K562 (cell line): Measurements from ENCODE around the gene RPL10A. TPM values are rescaled to one million over a fixed set of nuclear protein-coding genes. Genes with fewer than 3 reads are reported as not detected.

Source experiments
- BRCA1 ChIP-seq, 2 experiments: fragments of 450-650 bp in 1 of 2; sonication (generic) in 1 of 2; formaldehyde crosslinking in 1 of 2; IDR thresholded peaks; 2 replicates each; pipeline versions ENCODE4 v1.5.0 to v1.6.1; 2017 to 2020; ENCODE audit warnings: mild to moderate bottlenecking in 1 of 2, missing genetic modification reagents in 1 of 2
- GTF2F1 ChIP-seq: IDR thresholded peaks from 2 replicates; pipeline ENCODE4 v1.6.1; 2011; ENCODE audit warnings: low read depth, low read length, improper control_type of control experiment
- HMBOX1 ChIP-seq: sonication (generic); IDR thresholded peaks from 2 replicates; pipeline ENCODE4 v1.6.1; 2016
- HMG20A ChIP-seq: fragments of 450-650 bp; formaldehyde crosslinking; conservative IDR thresholded peaks from 2 replicates; pipeline ENCODE4 v1.4.0; 2020; ENCODE audit warnings: mild to moderate bottlenecking, mixed read lengths
- KHSRP ChIP-seq: fragments of 450-650 bp; IDR thresholded peaks from 2 replicates; pipeline ENCODE4 v1.6.1; 2017
- MBD2 ChIP-seq: sonication (generic); IDR thresholded peaks from 2 replicates; pipeline ENCODE4 v1.6.1; 2016; ENCODE audit warnings: low read depth, borderline replicate concordance
- MYBL2 ChIP-seq, 2 experiments: fragments of 450-650 bp in 1 of 2; sonication (generic) in 1 of 2; formaldehyde crosslinking in 1 of 2; IDR thresholded peaks; 2 replicates each; pipeline versions ENCODE4 v1.6.1 to v1.8.1; 2017 to 2022; ENCODE audit warnings: borderline replicate concordance in 1 of 2, inconsistent platforms in 1 of 2, low read depth in 1 of 2, mild to moderate bottlenecking in 1 of 2, missing genetic modification reagents in 1 of 2, moderate library complexity in 1 of 2
- MYC ChIP-seq, 2 experiments: fragments of 250-450 bp in 1 of 2; sonication (Bioruptor Pico) in 1 of 2; IDR thresholded peaks; 2 replicates each; pipeline versions ENCODE4 v1.5.1 to v1.6.1; 2012 to 2021; ENCODE audit warnings: low read depth in 2 of 2, borderline replicate concordance in 1 of 2, improper control_type of control experiment in 1 of 2, low read length in 1 of 2, mild to moderate bottlenecking in 1 of 2, moderate library complexity in 1 of 2
- NFRKB ChIP-seq: fragments of 450-650 bp; IDR thresholded peaks from 2 replicates; pipeline ENCODE4 v1.6.1; 2016; ENCODE audit warnings: low read depth
- PHTF2 ChIP-seq: fragments of 250-450 bp; sonication (Bioruptor Pico); IDR thresholded peaks from 2 replicates; pipeline ENCODE4 v1.5.0; 2021; ENCODE audit warnings: mild to moderate bottlenecking
- POLR2AphosphoS5 ChIP-seq: IDR thresholded peaks from 2 replicates; pipeline ENCODE4 v1.6.1; 2011; ENCODE audit warnings: mild to moderate bottlenecking, low read depth, low read length, moderate library complexity; ENCODE audit not compliant: control insufficient read depth, insufficient read depth
- POLR2H ChIP-seq: IDR thresholded peaks from 2 replicates; pipeline ENCODE4 v1.6.1; 2016; ENCODE audit warnings: missing genetic modification characterization, low read depth, mild to moderate bottlenecking, control low read depth, missing compliant biosample characterization, moderate library complexity
- PTBP1 ChIP-seq: fragments of 200-400 bp; formaldehyde crosslinking; IDR thresholded peaks from 2 replicates; pipeline ENCODE4 v1.6.1; 2017; ENCODE audit warnings: low read depth, low read length
- SNRNP70 ChIP-seq: fragments of 200-400 bp; formaldehyde crosslinking; optimal IDR thresholded peaks from 2 replicates; pipeline ENCODE3; 2017; ENCODE audit warnings: low read depth, low read length
- TBL1XR1 ChIP-seq, 2 experiments: IDR thresholded peaks; 2 replicates each; pipeline ENCODE4 v1.6.1; 2012; ENCODE audit warnings: improper control_type of control experiment in 2 of 2, low read length in 2 of 2, mild to moderate bottlenecking in 1 of 2
- ZNF121 ChIP-seq: sonication (generic); formaldehyde crosslinking; conservative IDR thresholded peaks from 2 replicates; pipeline ENCODE4 v1.8.0; 2022; ENCODE audit warnings: missing genetic modification reagents
- ZNF3 ChIP-seq: fragments of 250-450 bp; sonication (Bioruptor Pico); IDR thresholded peaks from 2 replicates; pipeline ENCODE4 v1.5.0; 2021; ENCODE audit warnings: mild to moderate bottlenecking, moderate library complexity
- ZNF354B ChIP-seq: fragments of 250-450 bp; sonication (Bioruptor Pico); IDR thresholded peaks from 2 replicates; pipeline ENCODE4 v1.4.0; 2020
- ZNF696 ChIP-seq: fragments of 250-450 bp; sonication (Bioruptor Pico); conservative IDR thresholded peaks from 2 replicates; pipeline ENCODE4 v1.4.0; 2020; ENCODE audit warnings: mild to moderate bottlenecking, moderate library complexity
- ZNF778 ChIP-seq: fragments of 450-650 bp; formaldehyde crosslinking; IDR thresholded peaks from 2 replicates; pipeline ENCODE4 v1.4.0; 2020; ENCODE audit warnings: mild to moderate bottlenecking, moderate library complexity
- ZSCAN32 ChIP-seq: fragments of 450-650 bp; formaldehyde crosslinking; IDR thresholded peaks from 2 replicates; pipeline ENCODE4 v1.4.0; 2020; ENCODE audit warnings: mild to moderate bottlenecking, moderate library complexity
- polyA plus RNA-seq, 8 experiments: library from polyadenylated mRNA; depleted of rRNA in 4 of 8; stranded (reverse) in 5 of 8; unstranded in 3 of 8; fragments of >200 nt; fragmentation: Nextera tagmentation in 2 of 8; fragmentation: Illumina TruSeq in 1 of 8; extraction: Ambion mirVana in 2 of 8; extraction: Trizol in 1 of 8; gene quantifications; 2 replicates each; pipeline versions ENCODE4 v1.2.1 to v1.2.3, GENCODE V29; 2011 to 2014; ENCODE audit warnings: inconsistent platforms in 1 of 8, missing spikeins in 1 of 8
- total RNA-seq, 7 experiments: library from RNA; depleted of rRNA in 6 of 7; stranded (reverse); fragments of >200 nt in 6 of 7; fragmentation: Illumina TruSeq in 2 of 7; extraction: Trizol in 2 of 7; gene quantifications; 2 replicates each; pipeline versions ENCODE4 v1.2.1 to v1.2.3, GENCODE V29; 2011 to 2021; ENCODE audit warnings: low replicate concordance in 1 of 7
- TF ChIP-seq, protein P1 (sequence below), 3 experiments: fragments of 200-800 bp in 1 of 3; fragments of 250-450 bp in 1 of 3; fragments of 450-650 bp in 1 of 3; sonication (Bioruptor Pico) in 1 of 3; sonication (Bioruptor generic) in 1 of 3; formaldehyde crosslinking in 1 of 3; IDR thresholded peaks; 2 replicates each; pipeline versions ENCODE4 v1.6.1 to v1.8.0; 2016 to 2022; ENCODE audit warnings: mild to moderate bottlenecking in 2 of 3, missing genetic modification characterization in 2 of 3, missing compliant biosample characterization in 1 of 3, moderate library complexity in 1 of 3
- TF ChIP-seq, protein P2 (sequence below): fragments of 450-650 bp; IDR thresholded peaks from 2 replicates; pipeline ENCODE4 v1.6.1; 2016; ENCODE audit warnings: low read depth, mild to moderate bottlenecking, moderate library complexity

The RPL10A gene
- total and polyA plus RNA-seq, 9 of the 15 experiments (the other 6 are each of a cell fraction or from before 2014, with no cell fraction given) = 1,589 to 3,237 (median 2,116) TPM

GRCh38 chr6:35474131-35474941, 6.1 kb downstream of the RPL10A start (continued):
- TF ChIP-seq, protein P1, sequence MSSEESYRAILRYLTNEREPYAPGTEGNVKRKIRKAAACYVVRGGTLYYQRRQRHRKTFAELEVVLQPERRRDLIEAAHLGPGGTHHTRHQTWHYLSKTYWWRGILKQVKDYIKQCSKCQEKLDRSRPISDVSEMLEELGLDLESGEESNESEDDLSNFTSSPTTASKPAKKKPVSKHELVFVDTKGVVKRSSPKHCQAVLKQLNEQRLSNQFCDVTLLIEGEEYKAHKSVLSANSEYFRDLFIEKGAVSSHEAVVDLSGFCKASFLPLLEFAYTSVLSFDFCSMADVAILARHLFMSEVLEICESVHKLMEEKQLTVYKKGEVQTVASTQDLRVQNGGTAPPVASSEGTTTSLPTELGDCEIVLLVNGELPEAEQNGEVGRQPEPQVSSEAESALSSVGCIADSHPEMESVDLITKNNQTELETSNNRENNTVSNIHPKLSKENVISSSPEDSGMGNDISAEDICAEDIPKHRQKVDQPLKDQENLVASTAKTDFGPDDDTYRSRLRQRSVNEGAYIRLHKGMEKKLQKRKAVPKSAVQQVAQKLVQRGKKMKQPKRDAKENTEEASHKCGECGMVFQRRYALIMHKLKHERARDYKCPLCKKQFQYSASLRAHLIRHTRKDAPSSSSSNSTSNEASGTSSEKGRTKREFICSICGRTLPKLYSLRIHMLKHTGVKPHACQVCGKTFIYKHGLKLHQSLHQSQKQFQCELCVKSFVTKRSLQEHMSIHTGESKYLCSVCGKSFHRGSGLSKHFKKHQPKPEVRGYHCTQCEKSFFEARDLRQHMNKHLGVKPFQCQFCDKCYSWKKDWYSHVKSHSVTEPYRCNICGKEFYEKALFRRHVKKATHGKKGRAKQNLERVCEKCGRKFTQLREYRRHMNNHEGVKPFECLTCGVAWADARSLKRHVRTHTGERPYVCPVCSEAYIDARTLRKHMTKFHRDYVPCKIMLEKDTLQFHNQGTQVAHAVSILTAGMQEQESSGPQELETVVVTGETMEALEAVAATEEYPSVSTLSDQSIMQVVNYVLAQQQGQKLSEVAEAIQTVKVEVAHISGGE (CRISPR knock-in tag; IDR thresholded peaks at IDR 0.05) = no peak
- TF ChIP-seq ZSCAN32 (CRISPR knock-in tag) = no peak
- no peak for TF ChIP-seq KHSRP
- TF ChIP-seq ZNF354B = no peak
- TF ChIP-seq ZNF696 (CRISPR knock-in tag) = no peak
- TF ChIP-seq, protein P2, sequence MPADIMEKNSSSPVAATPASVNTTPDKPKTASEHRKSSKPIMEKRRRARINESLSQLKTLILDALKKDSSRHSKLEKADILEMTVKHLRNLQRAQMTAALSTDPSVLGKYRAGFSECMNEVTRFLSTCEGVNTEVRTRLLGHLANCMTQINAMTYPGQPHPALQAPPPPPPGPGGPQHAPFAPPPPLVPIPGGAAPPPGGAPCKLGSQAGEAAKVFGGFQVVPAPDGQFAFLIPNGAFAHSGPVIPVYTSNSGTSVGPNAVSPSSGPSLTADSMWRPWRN = no peak
- TF ChIP-seq BRCA1 (IDR thresholded peaks at IDR 0.05) = no peak
- TF ChIP-seq BRCA1 (CRISPR knock-in tag; IDR thresholded peaks at IDR 0.05) = no peak
- no peak for TF ChIP-seq ZNF121
- TF ChIP-seq SNRNP70 = no peak
- TF ChIP-seq TBL1XR1 (IDR thresholded peaks at IDR 0.05; ENCODE audit: low read length in 2 of 2) = no peak
- no peak for TF ChIP-seq ZNF778 (CRISPR knock-in tag)
- TF ChIP-seq GTF2F1 = no peak
- no peak for TF ChIP-seq NFRKB
- no peak for TF ChIP-seq PTBP1
- TF ChIP-seq POLR2H = no peak
- 0 out of 2 replicates have a peak, but pooled peaks have one; percentile 27 for TF ChIP-seq POLR2AphosphoS5
- TF ChIP-seq HMG20A = no peak
- no peak for TF ChIP-seq MYC (IDR thresholded peaks at IDR 0.05; ENCODE audit: low read depth, low read length)
- no peak for TF ChIP-seq MYC (CRISPR knock-in tag; IDR thresholded peaks at IDR 0.05; ENCODE audit: borderline replicate concordance, low read depth)
- no peak for TF ChIP-seq PHTF2 (CRISPR knock-in tag)
- TF ChIP-seq HMBOX1 = no peak
- no peak for TF ChIP-seq ZNF3
- no peak for TF ChIP-seq MBD2
- TF ChIP-seq MYBL2 (IDR thresholded peaks at IDR 0.05; ENCODE audit: low read depth) = no peak
- no peak for TF ChIP-seq MYBL2 (CRISPR knock-in tag; IDR thresholded peaks at IDR 0.05; ENCODE audit: borderline replicate concordance)
